Measurements from ENCODE around the gene SALL1. TPM values are rescaled to one million over a fixed set of nuclear protein-coding genes. Genes with fewer than 3 reads are reported as not detected.

The SALL1 gene
- polyA plus RNA-seq, 1 of the 3 experiments (the other 2 are of a cell fraction), result 0.02 TPM

DNA sequence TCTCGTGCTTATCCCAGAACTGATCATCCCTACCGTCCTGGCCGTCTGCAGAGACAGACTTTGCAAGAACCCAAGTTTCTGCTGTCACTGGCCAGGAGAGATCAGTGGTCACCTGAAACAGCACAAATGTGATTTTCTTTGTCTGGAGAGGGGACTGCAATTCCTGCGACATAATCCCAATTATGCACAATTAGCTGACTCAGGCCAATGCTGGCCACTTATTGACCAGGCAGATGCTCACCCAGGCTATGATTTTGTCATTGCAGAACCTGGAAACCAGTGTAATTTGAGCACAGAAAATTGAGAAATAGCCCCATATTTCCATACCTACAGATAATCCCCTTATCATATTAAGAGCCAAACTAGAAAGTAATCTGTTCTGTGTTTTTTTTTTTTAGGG lies 34.7 kb downstream of the SALL1 start (continued):
- TF ChIP-seq, protein P1, sequence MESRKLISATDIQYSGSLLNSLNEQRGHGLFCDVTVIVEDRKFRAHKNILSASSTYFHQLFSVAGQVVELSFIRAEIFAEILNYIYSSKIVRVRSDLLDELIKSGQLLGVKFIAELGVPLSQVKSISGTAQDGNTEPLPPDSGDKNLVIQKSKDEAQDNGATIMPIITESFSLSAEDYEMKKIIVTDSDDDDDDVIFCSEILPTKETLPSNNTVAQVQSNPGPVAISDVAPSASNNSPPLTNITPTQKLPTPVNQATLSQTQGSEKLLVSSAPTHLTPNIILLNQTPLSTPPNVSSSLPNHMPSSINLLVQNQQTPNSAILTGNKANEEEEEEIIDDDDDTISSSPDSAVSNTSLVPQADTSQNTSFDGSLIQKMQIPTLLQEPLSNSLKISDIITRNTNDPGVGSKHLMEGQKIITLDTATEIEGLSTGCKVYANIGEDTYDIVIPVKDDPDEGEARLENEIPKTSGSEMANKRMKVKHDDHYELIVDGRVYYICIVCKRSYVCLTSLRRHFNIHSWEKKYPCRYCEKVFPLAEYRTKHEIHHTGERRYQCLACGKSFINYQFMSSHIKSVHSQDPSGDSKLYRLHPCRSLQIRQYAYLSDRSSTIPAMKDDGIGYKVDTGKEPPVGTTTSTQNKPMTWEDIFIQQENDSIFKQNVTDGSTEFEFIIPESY (IDR thresholded peaks at IDR 0.05; ENCODE audit: borderline replicate concordance, low read depth), result no peak
- TF ChIP-seq POLR2AphosphoS5 (IDR thresholded peaks at IDR 0.05; ENCODE audit: low read depth, low read length), result no peak
- no peak for TF ChIP-seq REST (IDR thresholded peaks at IDR 0.05; ENCODE audit: low read depth, low read length)
- no peak for TF ChIP-seq FOSL2 (IDR thresholded peaks at IDR 0.05; ENCODE audit: borderline replicate concordance, low read depth)

GRCh38 chr16:51114382-51114781 lies 36.7 kb downstream of the SALL1 start:
- Histone ChIP-seq H3K4me1 (ENCODE audit: control insufficient read depth in 1 of 2, insufficient read depth in 2 of 2, low read depth in 1 of 2, low read length in 1 of 2) (no peaks in the 10 kb centered on the region), H3K27me3 (ENCODE audit: insufficient read depth) (no peaks in the 10 kb centered on the region), H3K27ac (ENCODE audit: low read depth in 2 of 2, low read length in 1 of 2) (no peak overlapping the region), H3K9me2 (no peaks in the 10 kb centered on the region), H4K20me1 (ENCODE audit: insufficient read depth) (no peaks in the 10 kb centered on the region), H3F3A (replicated peaks; ENCODE audit: insufficient read depth) (no peaks in the 10 kb centered on the region), H3K4me2 (no peak overlapping the region), H3K79me2 (ENCODE audit: insufficient read depth) (no peaks in the 10 kb centered on the region), H3K36me3 (replicated peaks in 1 of 2; ENCODE audit: control insufficient read depth in 1 of 2, insufficient read depth in 2 of 2, low read length in 1 of 2) (no peaks in the 10 kb centered on the region), H3K9me3 (no peaks in the 10 kb centered on the region), H3K4me3 (ENCODE audit: low read depth in 2 of 2, low read length in 1 of 2) (no peak overlapping the region), H3K9ac (no peak overlapping the region), H2AFZ (ENCODE audit: low read depth) (no peak overlapping the region)
- no peak for DNase-seq
- POLR2A ChIA-PET, result no interaction called here
- CTCF ChIA-PET, result interaction anchor here (0.6 kb wide), 1 partner anchor 98 kb away, joined by 3 read pairs; no protein-coding TSS in a partner anchor
- 29% methylated on average over 7 of the region's 9 CpGs for WGBS (ENCODE audit: low lambda C conversion rate)
- TF ChIP-seq RXRA (IDR thresholded peaks at IDR 0.05; ENCODE audit: borderline replicate concordance, low read depth) (no peak), SMC3 (IDR thresholded peaks at IDR 0.05; ENCODE audit: low read depth, low read length) (no peak), PBX3 (IDR thresholded peaks at IDR 0.05) (no peak), CHD2 (IDR thresholded peaks at IDR 0.05; ENCODE audit: low read length, partially characterized antibody) (no peak), FOXM1 (IDR thresholded peaks at IDR 0.05; ENCODE audit: low read depth) (no peak), REST (IDR thresholded peaks at IDR 0.05; ENCODE audit: low read depth, low read length) (no peak)
